Superior temporal gyrus (tissue), 1 donor: ENCODE results near the gene APOC1.

ENCODE experiments used
- DNase-seq: peaks from one replicate; pipeline ENCODE4 v3.0.0-alpha.2; 2016; ENCODE audit errors: extremely low spot score

Gene APOC1

DNA sequence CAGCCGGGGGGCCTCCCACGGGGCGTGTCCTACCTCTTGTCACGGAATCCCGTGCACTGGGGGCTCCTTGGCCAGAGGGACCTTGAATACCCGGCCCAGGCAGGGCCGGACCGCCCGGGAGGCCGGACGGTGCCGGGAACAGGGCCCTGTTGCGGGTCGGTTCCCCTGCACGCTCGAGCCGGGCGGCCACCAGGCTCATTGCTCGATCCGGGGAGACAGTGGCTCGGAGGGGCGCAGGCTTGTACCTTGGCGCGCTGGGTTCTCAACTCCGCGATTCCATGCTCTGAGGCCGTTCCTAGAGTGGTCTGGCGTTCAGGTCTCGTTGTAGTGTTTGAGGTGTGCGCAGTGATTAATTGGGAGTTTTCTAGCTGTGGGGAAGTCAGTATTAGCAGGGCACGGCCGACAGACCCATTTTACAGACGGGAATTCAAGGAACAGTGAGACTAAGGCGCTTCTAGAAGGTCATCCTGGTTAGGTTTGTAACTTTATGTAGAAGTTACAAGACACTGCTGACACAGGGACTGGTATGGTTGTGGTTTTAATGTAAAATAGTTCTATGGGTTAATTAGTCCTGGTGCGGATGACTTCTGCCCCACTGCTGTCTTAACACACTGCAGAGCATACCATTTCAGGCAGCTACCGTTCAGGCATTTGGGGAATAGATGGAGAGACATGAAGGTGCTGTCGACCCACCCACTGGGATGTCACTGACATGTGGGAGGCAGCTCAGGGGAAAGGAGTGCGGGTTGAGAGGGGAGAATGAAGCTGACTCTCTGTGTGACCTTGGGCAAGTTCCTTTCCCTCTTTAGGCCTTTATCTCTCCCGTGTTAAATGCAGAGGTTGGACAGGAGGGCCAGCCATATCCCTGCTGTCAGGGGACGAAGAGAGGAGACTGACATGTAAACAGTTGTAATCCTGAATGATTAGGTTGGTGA, 41.4 kb downstream of the APOC1 start:
- DNase-seq, result no peak

DNA sequence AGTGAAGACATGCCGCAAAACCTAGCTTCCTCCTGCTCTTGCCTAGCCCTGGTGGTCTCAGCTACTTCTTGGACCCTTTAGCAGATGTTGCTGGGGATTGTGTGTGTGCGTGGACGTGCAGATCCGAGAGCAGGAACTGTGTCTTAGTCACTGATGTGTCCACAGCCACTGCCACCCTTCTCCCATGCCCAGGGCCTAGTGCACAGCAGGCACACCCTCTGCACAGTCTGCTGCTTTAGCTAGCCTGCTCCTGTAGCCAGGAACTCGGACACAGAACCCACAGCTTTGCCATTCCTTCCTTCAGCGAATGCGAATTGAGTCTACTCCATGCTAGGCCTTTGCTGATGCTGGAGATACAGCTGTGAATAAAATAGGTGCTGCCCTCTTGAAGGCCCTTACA, 43.1 kb downstream of the APOC1 start:
- DNase-seq, result no peak

DNA sequence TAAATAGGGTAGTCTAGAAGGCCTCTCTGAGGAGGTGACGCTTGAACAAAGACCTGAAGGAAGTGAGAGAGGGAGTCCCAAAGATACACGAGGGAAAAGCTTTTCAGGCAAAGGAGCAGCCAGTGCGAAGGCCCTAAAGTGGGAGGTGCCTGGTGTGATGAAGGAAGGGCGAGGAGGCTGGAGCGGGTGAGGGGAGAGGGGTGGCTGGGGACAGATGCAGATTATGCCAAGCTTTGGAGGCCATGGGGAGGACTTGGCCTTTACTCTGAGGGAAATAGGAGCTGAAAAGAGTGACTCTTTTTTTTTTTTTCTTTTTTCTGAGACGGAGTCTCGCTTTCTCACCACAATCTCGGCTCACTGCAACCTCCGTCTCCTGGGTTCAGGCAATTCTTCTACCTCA, 43.7 kb downstream of the APOC1 start:
- no peak for DNase-seq

DNA sequence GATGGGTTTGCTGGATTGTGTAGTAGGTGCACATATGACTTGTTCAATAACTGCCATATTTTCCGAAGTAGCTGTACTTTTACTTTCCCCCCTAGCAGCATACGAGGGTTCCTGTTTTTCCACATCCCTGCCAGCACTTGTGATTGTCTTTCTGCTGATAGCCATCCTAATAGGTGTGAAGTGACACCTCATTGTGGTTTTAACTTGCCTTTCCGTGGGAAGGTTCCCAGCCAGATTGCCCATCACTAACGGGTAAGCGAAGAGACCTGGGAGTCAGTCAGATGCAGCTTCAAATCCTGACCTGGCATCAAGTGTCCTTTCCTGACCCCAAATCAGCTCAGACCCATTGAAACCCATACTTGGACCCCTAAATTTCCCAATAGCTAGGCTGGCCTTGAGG, 45.3 kb downstream of the APOC1 start:
- DNase-seq, result no peak

DNA sequence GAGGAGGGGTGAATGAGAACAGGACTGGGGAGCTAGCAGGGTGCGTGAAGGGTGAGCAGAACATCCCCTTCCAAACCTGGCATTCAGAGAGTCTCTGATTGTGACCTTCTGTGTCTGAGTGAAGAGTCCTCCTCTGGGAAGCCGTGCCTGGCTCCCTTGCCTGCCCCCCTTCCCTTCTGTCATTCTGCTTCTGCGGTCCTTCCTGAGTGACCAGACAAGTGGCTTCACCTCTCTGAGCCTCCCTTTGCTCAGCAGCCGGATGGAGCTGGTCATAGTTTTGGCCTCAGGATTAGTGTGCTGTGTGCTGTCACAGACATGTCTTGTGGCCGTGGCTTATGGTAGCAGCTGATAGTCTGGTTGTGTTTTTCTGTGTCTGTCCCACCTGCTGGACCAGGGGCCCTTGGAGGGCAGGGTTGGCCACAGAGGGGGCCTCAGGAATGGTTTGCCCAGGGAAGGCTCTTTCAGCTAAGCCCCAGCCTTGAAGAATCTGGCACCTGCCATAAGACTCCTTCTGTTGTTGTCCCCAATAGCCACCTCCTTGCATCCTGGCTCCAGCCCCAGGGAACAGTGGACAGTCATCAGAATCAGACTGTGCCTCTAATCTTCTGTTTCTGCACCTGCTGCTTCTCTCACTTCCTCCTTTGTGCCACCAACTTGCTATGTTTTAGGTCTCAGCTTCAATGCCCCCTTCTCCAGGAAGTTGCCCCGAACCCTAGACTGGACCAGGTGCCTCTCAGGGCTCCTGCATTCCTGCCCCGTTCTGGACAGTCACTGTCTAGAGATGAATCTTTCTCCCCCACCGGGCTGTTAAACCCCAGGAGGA, 46.7 kb downstream of the APOC1 start:
- DNase-seq, result no peak

DNA sequence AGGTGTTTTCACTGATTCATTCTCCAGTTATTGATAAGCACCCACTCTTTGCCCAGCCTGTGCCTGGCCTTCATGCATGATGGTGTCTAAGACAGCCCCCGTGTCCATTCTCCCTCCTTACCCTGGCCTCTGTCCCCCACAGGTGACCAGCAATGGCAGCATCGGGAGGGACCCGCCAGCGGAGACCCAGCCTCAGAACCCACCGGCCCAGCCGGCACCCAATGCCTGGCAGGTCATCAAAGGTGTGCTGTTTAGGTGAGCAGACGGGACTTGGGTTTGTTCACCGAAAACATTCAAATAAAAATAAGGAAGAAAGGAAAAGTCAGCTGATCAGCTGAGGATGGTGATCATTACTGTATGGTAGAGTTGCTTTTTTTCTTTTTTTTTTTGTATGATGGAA, 47.4 kb downstream of the APOC1 start:
- no peak for DNase-seq

DNA sequence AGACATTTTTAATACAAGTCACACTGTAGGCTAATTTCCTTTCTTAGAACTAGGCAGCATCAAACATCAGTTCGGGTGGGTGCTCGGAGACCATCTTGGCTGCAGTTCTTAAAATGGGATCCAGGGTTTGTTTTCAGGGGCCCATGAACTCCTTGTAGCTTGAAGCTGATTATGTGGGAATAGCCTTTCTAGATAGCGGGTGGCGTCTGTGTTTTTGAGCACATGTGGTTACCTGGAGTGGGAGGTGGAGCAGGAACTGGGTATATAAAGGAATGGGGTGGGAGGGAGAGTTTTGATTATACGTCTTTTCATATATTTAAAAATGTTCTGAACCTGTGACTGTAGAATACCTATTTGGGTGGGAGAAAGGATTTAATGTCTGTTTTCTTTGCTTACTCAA, 53.7 kb downstream of the APOC1 start:
- no peak for DNase-seq

DNA sequence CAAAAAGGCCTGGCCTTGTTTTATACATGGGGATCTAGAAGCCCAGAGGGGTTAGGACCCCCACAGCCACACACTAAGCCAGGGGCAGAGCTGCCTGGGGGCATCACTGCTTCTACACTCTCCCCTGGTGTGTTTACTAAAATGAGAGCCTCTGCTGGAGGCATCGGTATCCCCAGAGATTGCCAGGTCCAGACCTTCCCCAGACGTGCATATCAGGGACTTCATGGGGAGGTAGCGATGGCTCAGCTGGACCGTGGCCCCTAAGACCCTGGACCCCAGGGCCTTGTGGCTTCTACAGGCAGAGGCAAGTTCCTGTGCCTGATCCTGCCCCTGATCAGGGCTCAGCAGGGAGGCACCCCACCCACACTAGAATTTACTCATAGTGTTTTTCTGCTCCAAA, 54.3 kb downstream of the APOC1 start:
- DNase-seq, result no peak
